K562 (cell line): ENCODE results near the gene HSD17B8.

Experiments used
- NR1H2 ChIP-seq: sonication (generic); formaldehyde crosslinking; IDR thresholded peaks from 2 replicates; pipeline ENCODE4 v1.4.0; 2020; ENCODE audit warnings: mild to moderate bottlenecking, missing genetic modification reagents
- ZBTB33 ChIP-seq: sonication (generic); formaldehyde crosslinking; IDR thresholded peaks from 2 replicates; pipeline ENCODE4 v1.8.1; 2023; ENCODE audit warnings: mild to moderate bottlenecking, missing genetic modification reagents

- no peak for TF ChIP-seq ZBTB33 (CRISPR knock-in tag)
- TF ChIP-seq NR1H2 (CRISPR knock-in tag): no peak
Observed at GRCh38 chr6:33252759-33253158, 48.3 kb downstream of the HSD17B8 start.
